A673 (cell line): ENCODE results near the gene FERMT2. TPM values are rescaled to one million over a fixed set of nuclear protein-coding genes. Genes with fewer than 3 reads are reported as not detected.
A peak's percentile ranks its signal among the peaks of the same experiment; 100 is the strongest.

ENCODE experiments used
- BruUV-seq: library from RNA; stranded (reverse); fragments of 400-500 nt; replicated peaks from 2 replicates; lab custom pipeline; 2021; lab: Mats Ljungman, UMichigan
- CTCF ChIA-PET: fragments of 300-600 bp; sonication (Branson Sonifier 250); formaldehyde crosslinking; loops from one replicate; lab custom pipeline; 2022; ENCODE audit warnings: antibody characterized with exemption; lab: Charles Lee
- POLR2A ChIA-PET: fragments of 300-600 bp; sonication (Branson Sonifier 250); formaldehyde crosslinking; loops from one replicate; lab custom pipeline; 2022; ENCODE audit warnings: antibody characterized with exemption; ENCODE audit not compliant: low non-redundant PET; lab: Charles Lee
- DNase-seq: peaks from one replicate; pipeline ENCODE4 v3.0.0-alpha.2; 2015; ENCODE audit warnings: low spot score
- H3K27ac ChIP-seq: fragments of 200-600 bp; sonication (generic); 2 replicates; pipeline ENCODE4 v1.5.1; 2016; ENCODE audit warnings: mixed run types, low read depth, mild to moderate bottlenecking, mixed read lengths, antibody characterized with exemption, low read length; ENCODE audit not compliant: poor library complexity, severe bottlenecking
- H3K27me3 ChIP-seq: fragments of 200-600 bp; sonication (generic); replicated peaks from 2 replicates; pipeline ENCODE4 v1.6.1; 2017; ENCODE audit warnings: mixed run types, low read depth, mild to moderate bottlenecking, mixed read lengths, antibody characterized with exemption, low read length; ENCODE audit not compliant: insufficient read depth, poor library complexity
- H3K36me3 ChIP-seq: fragments of 200-600 bp; sonication (generic); 2 replicates; pipeline ENCODE4 v1.6.1; 2016; ENCODE audit warnings: mixed run types, mild to moderate bottlenecking, mixed read lengths, antibody characterized with exemption, low read length; ENCODE audit not compliant: insufficient read depth, poor library complexity, severe bottlenecking
- H3K4me1 ChIP-seq: fragments of 200-600 bp; sonication (generic); 2 replicates; pipeline ENCODE4 v1.6.1; 2017; ENCODE audit warnings: mixed run types, mild to moderate bottlenecking, mixed read lengths, antibody characterized with exemption, low read length; ENCODE audit not compliant: insufficient read depth, poor library complexity, severe bottlenecking
- H3K4me3 ChIP-seq: fragments of 200-600 bp; sonication (generic); 2 replicates; pipeline ENCODE4 v1.5.1; 2016; ENCODE audit warnings: low read depth, mixed run types, mild to moderate bottlenecking, mixed read lengths, low read length; ENCODE audit not compliant: poor library complexity, severe bottlenecking
- H3K9me3 ChIP-seq: fragments of 200-600 bp; sonication (generic); 2 replicates; pipeline ENCODE4 v1.6.1; 2016; ENCODE audit warnings: mixed run types, low read depth, mild to moderate bottlenecking, mixed read lengths, antibody characterized with exemption, low read length; ENCODE audit not compliant: poor library complexity, severe bottlenecking
- EZH2 ChIP-seq: fragments of 200-600 bp; sonication (generic); IDR thresholded peaks from 2 replicates; pipeline ENCODE4 v1.6.1; 2017; ENCODE audit warnings: borderline replicate concordance, low read depth, mild to moderate bottlenecking, mixed read lengths, antibody characterized with exemption, low read length; ENCODE audit not compliant: poor library complexity, severe bottlenecking
- intact Hi-C: fragments of 100-400 bp; cut with micrococcal nuclease; formaldehyde crosslinking; loops from one replicate; pipeline ENCODE4 v1.10.0; 2022; ENCODE audit not compliant: unreplicated experiment
- total RNA-seq: library from RNA; stranded (reverse); gene quantifications from 2 replicates; pipeline ENCODE4 v1.2.3, GENCODE V29; 2021
- TF ChIP-seq, protein P1 (sequence below): fragments of 300-800, 200-600 bp; sonication (generic); conservative IDR thresholded peaks from 2 replicates; pipeline ENCODE4 v1.5.1; 2017; ENCODE audit warnings: low read depth, mild to moderate bottlenecking, antibody characterized with exemption, low read length, moderate library complexity, mixed read lengths

FERMT2 gene
- total RNA-seq, 1 experiment from 2014 or later, result 38.3 TPM

DNA sequence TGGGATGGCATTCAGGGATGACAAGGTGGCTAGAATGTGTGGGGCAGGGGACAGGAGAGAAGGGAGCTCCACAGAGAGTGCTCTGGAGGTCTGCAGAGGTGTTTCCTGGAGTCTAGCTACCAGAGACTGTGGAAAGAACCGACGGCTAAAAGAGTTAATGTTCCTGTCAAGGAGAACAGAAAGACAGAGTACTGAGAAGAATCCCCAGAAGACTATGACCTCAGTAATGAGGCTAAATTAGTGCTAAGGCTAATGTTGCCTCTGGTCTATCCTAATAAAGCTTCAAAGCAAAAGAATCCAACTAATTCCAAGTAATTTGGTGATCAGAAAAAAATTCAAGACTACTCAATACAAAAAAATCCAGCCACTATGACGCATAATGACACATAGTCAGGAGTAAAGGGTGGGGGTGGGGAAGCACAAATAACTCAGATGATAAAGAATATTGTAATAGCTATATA is 44.7 kb downstream of the FERMT2 start:
- no TSS peak for BruUV-seq
- no peak for DNase-seq
- no peaks in the 10 kb centered on the region for H3K9me3 ChIP-seq
- intact Hi-C loops, result no loop called here
- POLR2A ChIA-PET, result no interaction called here
- CTCF ChIA-PET, result no interaction called here
- H3K27me3 ChIP-seq, result no peaks in the 10 kb centered on the region
- no peak for TF ChIP-seq EZH2
- no peaks in the 10 kb centered on the region for H3K36me3 ChIP-seq
- peaks cover 21% of the 10 kb centered on the region for H3K4me1 ChIP-seq
- no peak overlapping the region for H3K27ac ChIP-seq
- H3K4me3 ChIP-seq, result no peak overlapping the region

DNA sequence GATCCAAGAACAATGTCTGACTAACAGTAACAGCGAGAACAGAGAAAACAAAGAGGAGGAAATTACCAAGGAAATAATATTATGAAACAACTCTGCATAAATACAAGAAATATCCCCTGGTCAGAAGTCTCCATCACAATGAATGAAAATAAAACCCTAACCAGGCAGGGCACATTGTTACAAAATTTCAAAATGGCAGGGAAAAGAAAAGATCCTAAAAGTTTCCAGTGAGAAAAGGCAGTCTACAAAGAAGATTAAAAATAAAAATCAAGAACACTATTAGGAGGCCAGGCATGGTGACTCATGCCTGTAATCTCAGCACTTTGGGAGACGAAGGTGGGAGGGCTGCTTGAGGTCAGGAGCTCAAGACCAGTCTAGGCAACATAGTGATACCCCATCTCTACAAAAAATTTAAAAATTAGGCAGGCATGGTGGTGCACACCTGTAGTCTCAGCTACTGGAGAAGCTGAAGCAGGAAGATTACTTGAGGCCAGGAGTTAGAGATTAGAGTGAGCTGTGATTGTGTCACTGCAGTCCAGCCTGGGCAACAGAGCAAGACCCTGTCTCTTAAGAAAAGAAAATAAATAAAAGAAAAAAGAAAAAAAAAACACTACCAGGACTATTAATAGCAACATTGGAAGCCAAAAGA is 47.8 kb downstream of the FERMT2 start:
- CTCF ChIA-PET, result no interaction called here

DNA sequence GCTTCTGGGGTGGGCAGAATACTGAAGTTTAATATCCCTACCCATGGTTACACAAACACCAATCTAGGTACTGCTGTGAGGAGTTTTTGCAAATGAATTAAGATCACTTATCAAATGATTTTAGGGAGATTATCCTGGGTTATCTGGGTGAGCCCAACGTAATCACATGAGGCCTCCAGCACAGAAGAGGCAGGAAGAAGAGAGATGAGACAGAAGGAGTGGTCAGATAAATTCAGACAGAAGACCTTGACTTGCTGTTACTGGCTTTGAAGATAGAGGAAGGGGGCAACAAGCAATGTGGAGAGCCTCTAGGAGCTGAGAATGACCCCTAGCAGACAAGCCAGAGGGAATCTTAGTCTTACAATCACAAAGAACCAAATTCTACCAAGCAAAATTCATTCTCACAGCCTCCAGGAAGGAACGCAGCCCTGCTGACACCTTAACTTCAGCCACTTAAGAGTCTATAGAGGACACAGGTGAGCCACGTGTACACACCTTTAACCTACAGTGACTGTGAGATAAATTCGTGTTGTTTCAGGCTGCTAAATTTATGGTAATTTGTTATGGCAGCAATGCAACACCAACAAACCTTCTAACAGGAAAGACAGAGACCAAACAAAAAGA is 49.4 kb downstream of the FERMT2 start:
- TF ChIP-seq EZH2, result no peak
- TF ChIP-seq, protein P1, sequence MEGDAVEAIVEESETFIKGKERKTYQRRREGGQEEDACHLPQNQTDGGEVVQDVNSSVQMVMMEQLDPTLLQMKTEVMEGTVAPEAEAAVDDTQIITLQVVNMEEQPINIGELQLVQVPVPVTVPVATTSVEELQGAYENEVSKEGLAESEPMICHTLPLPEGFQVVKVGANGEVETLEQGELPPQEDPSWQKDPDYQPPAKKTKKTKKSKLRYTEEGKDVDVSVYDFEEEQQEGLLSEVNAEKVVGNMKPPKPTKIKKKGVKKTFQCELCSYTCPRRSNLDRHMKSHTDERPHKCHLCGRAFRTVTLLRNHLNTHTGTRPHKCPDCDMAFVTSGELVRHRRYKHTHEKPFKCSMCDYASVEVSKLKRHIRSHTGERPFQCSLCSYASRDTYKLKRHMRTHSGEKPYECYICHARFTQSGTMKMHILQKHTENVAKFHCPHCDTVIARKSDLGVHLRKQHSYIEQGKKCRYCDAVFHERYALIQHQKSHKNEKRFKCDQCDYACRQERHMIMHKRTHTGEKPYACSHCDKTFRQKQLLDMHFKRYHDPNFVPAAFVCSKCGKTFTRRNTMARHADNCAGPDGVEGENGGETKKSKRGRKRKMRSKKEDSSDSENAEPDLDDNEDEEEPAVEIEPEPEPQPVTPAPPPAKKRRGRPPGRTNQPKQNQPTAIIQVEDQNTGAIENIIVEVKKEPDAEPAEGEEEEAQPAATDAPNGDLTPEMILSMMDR, result no peak
- no peak overlapping the region for H3K4me3 ChIP-seq
- H3K4me1 ChIP-seq, result peaks cover 20% of the 10 kb centered on the region
- CTCF ChIA-PET, result no interaction called here
- H3K9me3 ChIP-seq, result no peaks in the 10 kb centered on the region
- POLR2A ChIA-PET, result no interaction called here
- no TSS peak for BruUV-seq
- H3K27ac ChIP-seq, result peak overlapping the region; percentile 28
- no peaks in the 10 kb centered on the region for H3K27me3 ChIP-seq
- H3K36me3 ChIP-seq, result no peaks in the 10 kb centered on the region
- DNase-seq, result no peak
- intact Hi-C loops, result no loop called here

More for the DNA sequence above, 47.8 kb downstream of the FERMT2 start:
- Histone ChIP-seq H3K27me3 (no peaks in the 10 kb centered on the region), H3K4me1 (peaks cover 23% of the 10 kb centered on the region), H3K9me3 (no peaks in the 10 kb centered on the region), H3K36me3 (no peaks in the 10 kb centered on the region), H3K4me3 (no peak overlapping the region), H3K27ac (no peak overlapping the region)
- no TSS peak for BruUV-seq
- no peak for DNase-seq
- intact Hi-C loops, result no loop called here
- TF ChIP-seq, protein P1, result no peak
- TF ChIP-seq EZH2, result no peak
- POLR2A ChIA-PET, result no interaction called here
